OCI-LY7 (cell line): ENCODE results near the gene FAM20B.

Experiments
- EZH2phosphoT487 ChIP-seq: fragments of 200-600 bp; sonication (generic); IDR thresholded peaks from 2 replicates; pipeline ENCODE4 v1.6.1; 2018; ENCODE audit warnings: low read depth, borderline replicate concordance, mild to moderate bottlenecking, mixed run types, antibody characterized with exemption, low read length, moderate library complexity, mixed read lengths
- TF ChIP-seq, protein P1 (sequence below): fragments of 200-600 bp; sonication (generic); conservative IDR thresholded peaks from 2 replicates; pipeline ENCODE4 v1.5.1; 2014; ENCODE audit warnings: mild to moderate bottlenecking, antibody characterized with exemption, low read length, moderate library complexity, mixed read lengths

DNA sequence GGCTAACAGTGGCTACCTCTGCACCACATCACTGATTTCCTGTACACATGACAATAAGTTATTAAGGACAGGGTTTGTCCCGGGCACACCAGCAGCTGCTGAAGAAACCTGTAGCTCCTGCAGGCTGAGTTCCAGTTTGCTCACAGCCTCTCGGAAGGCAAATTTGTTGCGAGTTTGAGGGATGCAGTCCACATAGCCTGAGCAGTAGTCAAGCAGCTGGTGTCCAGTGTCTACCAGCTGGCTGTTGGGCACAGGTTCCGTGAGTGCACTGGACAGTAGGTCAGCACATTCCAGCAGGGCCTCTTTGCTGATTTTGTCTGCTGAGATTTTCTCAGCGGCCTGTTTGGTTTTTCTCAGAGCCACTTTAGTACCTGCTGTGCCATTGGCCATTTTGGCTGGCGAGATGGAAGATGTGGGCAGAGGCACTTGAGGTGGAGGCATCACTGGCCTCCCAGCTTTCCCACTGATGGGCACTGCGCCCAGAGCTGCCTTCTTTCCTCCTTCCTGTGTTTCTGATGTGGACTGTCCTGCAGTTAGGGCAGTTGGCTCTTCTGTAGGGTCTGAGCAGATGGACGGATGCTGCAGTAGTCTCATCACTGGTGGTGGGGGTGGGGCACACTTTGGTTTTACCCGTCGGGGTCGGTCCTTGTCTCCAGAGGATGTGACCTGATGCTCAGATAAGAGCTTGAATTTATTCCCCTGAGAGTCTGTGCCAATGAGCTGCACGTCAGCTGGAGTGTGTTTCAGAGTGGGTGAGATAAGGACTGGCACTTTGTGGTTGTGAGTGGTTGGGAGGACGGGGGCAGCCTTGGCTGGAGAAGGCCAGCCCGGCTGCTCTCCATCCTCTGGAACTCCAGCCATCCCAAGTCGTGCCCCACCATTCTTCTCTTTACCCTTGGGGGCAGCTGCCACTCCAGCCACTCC, 82.3 kb downstream of the FAM20B start:
- TF ChIP-seq, protein P1, sequence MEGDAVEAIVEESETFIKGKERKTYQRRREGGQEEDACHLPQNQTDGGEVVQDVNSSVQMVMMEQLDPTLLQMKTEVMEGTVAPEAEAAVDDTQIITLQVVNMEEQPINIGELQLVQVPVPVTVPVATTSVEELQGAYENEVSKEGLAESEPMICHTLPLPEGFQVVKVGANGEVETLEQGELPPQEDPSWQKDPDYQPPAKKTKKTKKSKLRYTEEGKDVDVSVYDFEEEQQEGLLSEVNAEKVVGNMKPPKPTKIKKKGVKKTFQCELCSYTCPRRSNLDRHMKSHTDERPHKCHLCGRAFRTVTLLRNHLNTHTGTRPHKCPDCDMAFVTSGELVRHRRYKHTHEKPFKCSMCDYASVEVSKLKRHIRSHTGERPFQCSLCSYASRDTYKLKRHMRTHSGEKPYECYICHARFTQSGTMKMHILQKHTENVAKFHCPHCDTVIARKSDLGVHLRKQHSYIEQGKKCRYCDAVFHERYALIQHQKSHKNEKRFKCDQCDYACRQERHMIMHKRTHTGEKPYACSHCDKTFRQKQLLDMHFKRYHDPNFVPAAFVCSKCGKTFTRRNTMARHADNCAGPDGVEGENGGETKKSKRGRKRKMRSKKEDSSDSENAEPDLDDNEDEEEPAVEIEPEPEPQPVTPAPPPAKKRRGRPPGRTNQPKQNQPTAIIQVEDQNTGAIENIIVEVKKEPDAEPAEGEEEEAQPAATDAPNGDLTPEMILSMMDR, result no peak
- no peak for TF ChIP-seq EZH2phosphoT487
